Fibroblast of skin of left biceps (primary cell): ENCODE measurements around the gene KRTAP10-8.
"Not testable (repeated sequence)": the region's sequence is repeated elsewhere in the genome, so short reads cannot be mapped to it uniquely, and the experiment has no call there.

ENCODE experiments used
- DNase-seq, 2 experiments: peaks; one replicate each; pipeline ENCODE4 v3.0.0-alpha.2; 2013; ENCODE audit warnings: low read depth in 2 of 2

Gene KRTAP10-8

GRCh38 chr21:44646366-44647221, 34.7 kb downstream of the KRTAP10-8 start, which contains the start of gene KRTAP10-11:
TSS of gene KRTAP10-11 (plus strand) at chr21:44646414. CDS start at chr21:44646459, 45 bp downstream.
- DNase-seq: not testable (repeated sequence)

GRCh38 chr21:44647222-44647552, 35.3 kb downstream of the KRTAP10-8 start:
- no peak for DNase-seq

- DNase-seq: no peak
These were observed 36.9 kb downstream of the KRTAP10-8 start for GRCh38 chr21:44648557-44649311.

DNA sequence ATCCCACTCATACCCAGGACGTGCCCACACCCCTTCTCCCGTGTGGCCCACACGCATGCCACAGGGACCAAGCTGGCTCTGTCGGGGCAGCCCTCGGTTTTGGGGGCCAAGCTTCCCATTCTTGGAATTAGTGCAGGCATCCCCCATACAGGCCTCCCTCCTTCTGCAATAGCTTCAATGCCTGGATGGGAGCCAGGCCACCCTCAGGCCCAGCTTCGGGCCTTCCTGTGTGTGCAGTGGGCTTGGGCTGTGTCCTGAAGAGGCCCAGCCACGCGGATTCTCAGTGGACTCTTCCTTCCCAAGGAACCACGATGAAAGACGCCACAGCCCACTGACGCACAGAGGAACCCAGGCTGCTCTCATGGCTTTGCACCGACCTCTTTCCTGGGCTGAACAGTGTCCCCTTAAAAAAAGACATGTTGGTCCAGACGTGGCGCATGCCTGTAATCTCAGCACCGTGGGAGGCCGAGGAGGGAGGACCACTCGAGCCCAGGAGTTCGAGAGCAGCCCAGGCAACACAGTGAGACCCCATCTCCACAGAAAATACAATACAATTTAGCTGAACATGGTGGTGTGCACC, 37.7 kb downstream of the KRTAP10-8 start:
- no peak for DNase-seq

DNA sequence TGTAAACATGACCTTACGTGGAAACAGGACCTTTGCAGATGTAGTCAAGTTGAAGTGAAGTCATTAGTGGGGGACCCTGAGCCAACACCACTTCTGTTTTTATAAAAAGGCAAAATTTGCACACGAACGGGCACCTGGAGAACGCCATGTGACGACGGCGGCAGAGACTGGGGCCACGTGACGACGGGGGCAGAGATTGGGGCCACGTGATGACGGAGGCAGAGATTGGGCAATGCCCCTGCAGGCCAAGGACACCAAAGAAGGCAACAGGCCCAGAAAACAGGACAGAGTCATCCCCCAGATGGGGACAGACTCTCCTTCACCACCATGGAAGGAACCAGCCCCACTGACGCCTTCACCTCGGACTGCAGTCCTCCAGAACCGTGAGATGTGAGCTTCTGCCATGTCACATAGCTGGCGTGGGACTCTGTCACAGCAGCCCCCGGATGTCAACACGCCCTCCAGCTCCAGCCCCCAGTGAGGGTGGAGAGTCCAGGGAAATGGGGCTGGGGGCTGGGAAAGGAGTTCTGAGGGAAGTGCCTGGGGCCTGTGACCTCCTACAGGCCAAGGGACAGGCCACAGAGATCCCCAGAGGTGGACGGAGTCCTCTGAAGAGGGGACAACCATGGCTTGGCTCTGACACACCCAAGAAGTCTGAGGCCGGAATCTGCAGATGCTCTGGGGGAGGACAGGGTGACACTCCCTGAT, 38.5 kb downstream of the KRTAP10-8 start:
- no peak for DNase-seq

GRCh38 chr21:44650973-44651675, 39.2 kb downstream of the KRTAP10-8 start:
- no peak for DNase-seq

DNA sequence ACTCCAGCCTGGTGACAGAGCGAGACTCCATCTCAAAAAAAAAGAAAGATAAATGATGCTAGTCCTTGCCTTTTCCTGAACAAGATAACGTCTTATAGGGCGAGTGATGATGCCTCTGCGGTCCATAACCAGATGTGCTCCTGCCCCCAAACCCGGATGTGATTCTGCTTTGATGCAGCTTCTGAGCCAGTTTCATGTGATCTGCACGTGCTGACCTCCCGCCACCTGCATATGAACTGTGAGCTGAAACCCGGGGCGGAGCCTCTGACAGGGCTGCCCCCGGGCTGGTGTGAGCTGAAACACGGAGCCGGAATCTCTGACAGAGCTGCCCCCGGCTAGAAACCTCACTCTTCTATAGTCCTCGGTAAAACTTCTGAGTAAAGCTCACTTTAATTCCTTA, 41.2 kb downstream of the KRTAP10-8 start:
- DNase-seq: no peak

- DNase-seq: no peak
These were observed 42.0 kb downstream of the KRTAP10-8 start for GRCh38 chr21:44653656-44654575.

DNA sequence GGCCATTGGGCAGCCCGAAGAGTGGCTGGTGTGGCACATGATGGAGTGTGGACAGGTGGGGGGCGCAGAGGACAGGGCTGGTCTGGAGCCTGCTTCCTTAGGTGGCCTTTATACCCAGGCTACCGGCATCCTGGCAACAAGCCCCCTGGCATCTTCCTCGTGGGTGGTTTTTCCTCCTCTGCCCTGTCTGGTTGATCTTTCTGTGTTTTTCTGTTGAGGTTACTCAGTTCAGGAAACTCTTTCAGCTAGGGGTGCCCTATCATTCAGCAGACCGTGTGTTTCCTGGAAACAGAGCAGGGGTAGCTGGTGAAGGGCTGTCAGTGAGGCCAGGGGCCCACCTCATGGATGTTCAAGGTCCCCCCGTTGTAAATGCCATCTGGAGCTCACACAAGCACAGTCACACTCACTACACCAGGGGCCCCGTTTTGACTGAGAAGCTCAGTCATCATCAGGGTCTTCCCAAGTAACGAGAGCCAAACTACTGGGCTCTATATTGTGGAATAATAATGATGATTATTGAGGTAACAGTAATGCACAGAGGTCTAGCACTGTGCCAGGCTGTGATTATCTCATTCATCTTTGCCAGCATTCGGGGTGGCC, 42.8 kb downstream of the KRTAP10-8 start, which contains the start of gene KRTAP12-4:
TSS of gene KRTAP12-4 (minus strand) at position 84 of the 600 bp plus-strand sequence. CDS start at position 39, 45 bp downstream.
- DNase-seq: no peak

DNA sequence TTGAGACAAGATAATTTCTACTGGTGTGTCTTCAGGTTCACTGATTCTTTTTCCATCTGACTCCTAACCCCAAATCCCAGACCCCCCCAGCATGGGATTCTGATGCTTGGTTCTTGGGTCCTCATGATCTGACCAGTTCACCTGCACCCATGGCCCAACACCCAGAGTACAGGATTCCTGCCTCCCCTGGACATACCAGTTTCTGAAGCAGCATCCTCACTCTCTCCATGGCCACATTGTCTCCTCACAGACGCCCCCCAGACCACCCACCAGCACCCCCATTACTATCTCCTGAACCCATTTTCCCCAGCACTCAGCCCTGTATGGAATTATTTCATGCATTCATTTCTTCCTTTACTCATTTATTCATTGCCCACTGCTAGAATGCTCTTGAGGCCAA, 45.0 kb downstream of the KRTAP10-8 start:
- DNase-seq: no peak

DNA sequence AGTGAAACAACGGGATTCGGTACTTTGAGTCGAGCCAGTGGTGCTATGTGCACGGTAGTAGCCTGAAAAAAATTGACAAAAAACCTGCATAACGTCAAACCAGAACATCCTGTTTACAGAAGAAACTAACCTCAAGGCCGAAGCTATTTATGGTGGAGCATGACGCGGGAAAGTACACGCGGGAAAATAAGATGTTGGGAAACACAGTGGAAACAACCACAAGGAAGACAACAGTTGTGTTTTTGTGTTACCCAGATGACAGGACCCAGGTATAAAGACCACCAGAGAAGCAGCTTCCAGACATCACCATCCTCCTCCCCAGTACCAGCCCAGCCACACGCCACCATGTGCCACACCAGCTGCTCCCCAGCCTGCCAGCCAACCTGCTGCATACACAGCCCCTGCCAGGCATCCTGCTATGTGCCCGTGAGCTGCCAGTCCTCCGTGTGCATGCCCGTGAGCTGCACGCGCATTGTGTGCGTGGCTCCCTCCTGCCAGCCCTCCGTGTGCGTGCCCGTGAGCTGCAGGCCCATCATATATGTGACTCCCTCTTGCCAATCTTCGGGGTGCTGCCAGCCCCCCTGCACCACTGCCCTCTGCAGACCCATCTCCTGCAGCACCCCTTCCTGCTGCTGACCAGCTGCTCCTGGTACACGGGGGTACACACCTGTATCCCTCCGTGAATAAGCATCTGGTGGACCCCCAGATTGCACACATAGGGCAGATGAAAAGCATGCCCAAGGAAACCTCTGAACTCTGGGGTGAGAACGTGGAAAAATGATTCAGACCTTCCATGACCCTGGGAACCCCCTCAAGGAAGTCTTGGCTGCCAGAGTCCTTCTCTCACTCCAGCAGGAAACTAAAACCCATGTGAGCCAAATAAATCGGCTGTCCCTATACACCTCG, 46.0 kb downstream of the KRTAP10-8 start, which contains the start of gene KRTAP12-3:
TSS of gene KRTAP12-3 (plus strand) at position 298 of the 906 bp plus-strand sequence. CDS start at position 346, 48 bp downstream.
- no peak for DNase-seq

DNA sequence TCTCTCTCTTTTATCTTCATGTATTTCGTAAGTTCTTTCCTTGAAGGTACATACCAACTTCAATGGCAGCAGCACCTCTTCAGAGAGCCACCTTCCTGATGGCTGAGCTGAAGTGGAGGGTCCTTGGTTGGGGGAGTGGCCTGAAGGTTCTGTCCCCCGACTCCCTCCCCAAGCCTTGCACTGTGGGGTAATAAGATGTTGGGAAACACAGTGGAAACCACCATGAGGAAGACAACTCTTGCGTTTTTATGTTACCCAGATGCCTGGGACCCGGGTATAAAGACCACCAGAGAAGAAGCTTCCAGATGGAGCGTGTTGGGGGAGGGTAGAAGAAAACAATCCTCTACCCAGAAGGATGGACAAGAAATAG, 46.6 kb downstream of the KRTAP10-8 start:
- no peak for DNase-seq

DNA sequence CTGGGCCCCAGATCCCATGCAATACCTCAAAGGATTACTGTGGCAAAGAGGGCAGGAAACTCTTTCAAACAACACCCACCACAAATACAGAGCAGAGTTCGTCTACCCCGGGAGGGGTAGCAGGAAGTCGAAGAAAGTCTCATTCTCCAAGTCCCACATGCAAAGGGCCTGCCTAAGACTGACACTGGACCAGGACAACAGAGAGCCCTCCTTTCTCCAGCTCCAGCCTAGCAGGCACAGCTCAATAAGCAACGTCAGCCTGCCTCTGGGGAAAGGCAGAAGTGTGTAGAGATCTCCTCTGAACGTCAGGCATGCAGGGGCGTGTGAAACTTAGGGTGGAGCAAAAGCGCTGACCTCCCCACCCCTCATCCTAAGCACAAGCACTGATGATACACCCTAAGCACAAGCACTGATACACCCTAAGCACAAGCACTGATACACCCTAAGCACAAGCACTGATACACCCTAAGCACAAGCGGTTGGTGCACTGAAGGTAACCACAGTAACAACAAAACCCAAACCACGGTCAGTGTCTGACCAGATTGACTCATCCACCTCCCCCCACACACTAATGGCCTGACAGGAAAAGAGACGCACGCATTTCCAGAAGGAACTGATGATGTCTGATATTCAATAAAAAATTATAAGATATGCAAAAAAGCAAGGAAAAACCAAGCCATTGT, 47.2 kb downstream of the KRTAP10-8 start:
- no peak for DNase-seq

GRCh38 chr21:44661567-44661966, 49.7 kb downstream of the KRTAP10-8 start:
- not testable (repeated sequence) for DNase-seq
